ENCODE data around the gene SAMD9L. TPM values are rescaled to one million over a fixed set of nuclear protein-coding genes. Genes with fewer than 3 reads are reported as not detected.

The SAMD9L gene
- total and polyA plus RNA-seq, 2 donors (not counting 1 experiment from before 2014, with no cell fraction given): 20.2 to 45.8 TPM

- TF ChIP-seq CTCF (IDR thresholded peaks at IDR 0.05) (no peak), EZH2 (IDR thresholded peaks at IDR 0.05; ENCODE audit: borderline replicate concordance, insufficient read depth, low read depth, low read length, poor library complexity, severe bottlenecking) (no peak)
- no peaks in the 10 kb centered on the region for H3K27me3 ChIP-seq (replicated peaks in 1 of 4; ENCODE audit: control extremely low read depth in 1 of 4, control insufficient read depth in 3 of 4, insufficient read depth in 4 of 4, low read length in 3 of 4)
- H3K4me1 ChIP-seq (ENCODE audit: control insufficient read depth in 2 of 2, insufficient read depth in 2 of 2, low read length in 2 of 2): peaks cover 18 to 33% of the 10 kb centered on the region in 2 donors
- no peak overlapping the region for H3K9ac ChIP-seq (ENCODE audit: low read length)
- Mint-ChIP-seq H3K9me3 (ENCODE audit: insufficient read depth) (peaks cover 17% of the 10 kb centered on the region), H3K27ac (no peak overlapping the region), H3K27me3 (no peaks in the 10 kb centered on the region), H3K4me3 (no peak overlapping the region), H3K4me1 (peaks cover 38% of the 10 kb centered on the region)
- H2AFZ ChIP-seq (ENCODE audit: insufficient read depth, low read depth, low read length, poor library complexity, severe bottlenecking): no peak overlapping the region
- H3K79me2 ChIP-seq (ENCODE audit: control insufficient read depth, insufficient read depth, low read length): peaks cover 34% of the 10 kb centered on the region
- peaks cover 0 to 13% of the 10 kb centered on the region in 2 experiments for H3K36me3 ChIP-seq (replicated peaks in 1 of 2; ENCODE audit: control extremely low read depth in 1 of 2, control insufficient read depth in 1 of 2, extremely low read depth in 1 of 2, insufficient read depth in 2 of 2, low read length in 1 of 2)
- 94% methylated on average over 3 of the region's 4 CpGs for WGBS (ENCODE audit: insufficient coverage)
- peaks cover 0 to 10% (median 5%) of the 10 kb centered on the region in 3 donors for H3K9me3 ChIP-seq (ENCODE audit: control extremely low read depth in 1 of 3, control insufficient read depth in 2 of 3, insufficient read depth in 1 of 3, low read length in 2 of 3)
- CTCF ChIA-PET: no interaction called here
- H4K20me1 ChIP-seq (ENCODE audit: control insufficient read depth, insufficient read depth, low read length, poor library complexity, severe bottlenecking): no peaks in the 10 kb centered on the region
- no peak overlapping the region for H3K4me2 ChIP-seq (replicated peaks; ENCODE audit: low read depth, low read length, poor library complexity, severe bottlenecking)
- ATAC-seq (ENCODE audit: low read depth): no peak
- no peak for DNase-seq
- H3K27ac ChIP-seq (ENCODE audit: low read length in 2 of 2): no peak overlapping the region
- no peak overlapping the region for H3K4me3 ChIP-seq (ENCODE audit: control extremely low read depth in 1 of 5, extremely low read depth in 1 of 5, insufficient read depth in 1 of 5, low read depth in 2 of 5, low read length in 4 of 5)
- POLR2A ChIA-PET: no interaction called here
- intact Hi-C loops (cut with micrococcal nuclease): loop anchor here (2.0 to 10.0 kb wide), 6 partner anchors 48 to 1041 kb away; partner anchors contain the start of genes CYP51A1, FAM133B, PEX1 and RBM48
Observed at GRCh38 chr7:93119191-93119905, 28.8 kb downstream of the SAMD9L start.
